ENCODE measurements around the gene ITCH.

ITCH gene

GRCh38 chr20:34402461-34402860, 39.4 kb downstream of the ITCH start:
- Histone ChIP-seq H2AFZ (ENCODE audit: insufficient read depth, low read length, poor library complexity) (no peak overlapping the region), H3K23ac (ENCODE audit: low read length) (no peak overlapping the region), H4K8ac (ENCODE audit: low read depth, low read length) (no peak overlapping the region), H3K79me2 (ENCODE audit: control insufficient read depth, insufficient read depth, low read length, poor library complexity) (no peaks in the 10 kb centered on the region), H3K4me2 (ENCODE audit: low read length) (no peak overlapping the region), H4K12ac (ENCODE audit: low read depth, low read length) (no peak overlapping the region), H2BK5ac (ENCODE audit: low read depth, low read length, poor library complexity) (no peak overlapping the region), H3K18ac (ENCODE audit: low read length) (no peak overlapping the region), H3K79me1 (ENCODE audit: low read length) (no peaks in the 10 kb centered on the region), H3K9me3 (ENCODE audit: insufficient read depth, low read depth, low read length) (no peaks in the 10 kb centered on the region), H3K27me3 (ENCODE audit: insufficient read depth, low read length) (no peaks in the 10 kb centered on the region), H3K4me1 (ENCODE audit: control insufficient read depth in 1 of 2, insufficient read depth in 2 of 2, low read length in 2 of 2) (peaks cover 0 to 8% of the 10 kb centered on the region in 2 experiments), H3K4ac (ENCODE audit: low read depth, low read length) (no peak overlapping the region), H3K27ac (ENCODE audit: low read depth, low read length) (no peak overlapping the region), H2BK120ac (ENCODE audit: insufficient read depth, low read length, poor library complexity) (no peak overlapping the region), H3K36me3 (ENCODE audit: control insufficient read depth in 1 of 2, insufficient read depth in 2 of 2, low read length in 2 of 2) (peaks cover 7 to 10% of the 10 kb centered on the region in 2 experiments), H3K4me3 (ENCODE audit: low read depth, low read length) (no peak overlapping the region), H2BK12ac (ENCODE audit: low read length) (no peak overlapping the region), H2AK5ac (ENCODE audit: low read length) (no peak overlapping the region), H3K9ac (ENCODE audit: low read length) (no peak overlapping the region), H4K91ac (ENCODE audit: low read depth, low read length) (no peak overlapping the region), H3K14ac (ENCODE audit: low read length) (no peak overlapping the region)
- DNase-seq: peak in 1 of 2 donors; percentile 51
- WGBS (ENCODE audit: extremely low coverage, insufficient coverage, insufficient read length): no CpG with 5 or more reads among the region's 1 CpG

- WGBS (ENCODE audit: extremely low coverage, insufficient coverage, insufficient read length): no CpG with 5 or more reads among the region's 4 CpGs
- H3K4me2 ChIP-seq (ENCODE audit: low read length): no peak overlapping the region
- H4K91ac ChIP-seq (ENCODE audit: low read depth, low read length): no peak overlapping the region
- H3K18ac ChIP-seq (ENCODE audit: low read length): no peak overlapping the region
- no peak overlapping the region for H3K14ac ChIP-seq (ENCODE audit: low read length)
- DNase-seq: peak in 1 of 2 donors; percentile 29
- H3K9ac ChIP-seq (ENCODE audit: low read length): no peak overlapping the region
- H3K27me3 ChIP-seq (ENCODE audit: insufficient read depth, low read length): no peaks in the 10 kb centered on the region
- no peak overlapping the region for H2AK5ac ChIP-seq (ENCODE audit: low read length)
- H3K27ac ChIP-seq (ENCODE audit: low read depth, low read length): no peak overlapping the region
- no peak overlapping the region for H3K23ac ChIP-seq (ENCODE audit: low read length)
- no peak overlapping the region for H4K12ac ChIP-seq (ENCODE audit: low read depth, low read length)
- H3K36me3 ChIP-seq (ENCODE audit: control insufficient read depth in 1 of 2, insufficient read depth in 2 of 2, low read length in 2 of 2): peaks cover 6 to 8% of the 10 kb centered on the region in 2 experiments
- H2AFZ ChIP-seq (ENCODE audit: insufficient read depth, low read length, poor library complexity): no peak overlapping the region
- no peaks in the 10 kb centered on the region for H3K9me3 ChIP-seq (ENCODE audit: insufficient read depth, low read depth, low read length)
- H2BK12ac ChIP-seq (ENCODE audit: low read length): no peak overlapping the region
- no peak overlapping the region for H2BK5ac ChIP-seq (ENCODE audit: low read depth, low read length, poor library complexity)
- H3K4me1 ChIP-seq (ENCODE audit: control insufficient read depth in 1 of 2, insufficient read depth in 2 of 2, low read length in 2 of 2): peaks cover 0 to 8% of the 10 kb centered on the region in 2 experiments
- H3K79me1 ChIP-seq (ENCODE audit: low read length): no peaks in the 10 kb centered on the region
- H3K79me2 ChIP-seq (ENCODE audit: control insufficient read depth, insufficient read depth, low read length, poor library complexity): no peaks in the 10 kb centered on the region
- H2BK120ac ChIP-seq (ENCODE audit: insufficient read depth, low read length, poor library complexity): no peak overlapping the region
- no peak overlapping the region for H3K4me3 ChIP-seq (ENCODE audit: low read depth, low read length)
- H3K4ac ChIP-seq (ENCODE audit: low read depth, low read length): no peak overlapping the region
- no peak overlapping the region for H4K8ac ChIP-seq (ENCODE audit: low read depth, low read length)
Measured at GRCh38 chr20:34403063-34403827, 40.2 kb downstream of the ITCH start.

- Histone ChIP-seq H3K4me1 (ENCODE audit: control insufficient read depth in 1 of 2, insufficient read depth in 2 of 2, low read length in 2 of 2) (peaks cover 0 to 8% of the 10 kb centered on the region in 2 experiments), H2BK120ac (ENCODE audit: insufficient read depth, low read length, poor library complexity) (no peak overlapping the region), H3K14ac (ENCODE audit: low read length) (no peak overlapping the region), H3K4ac (ENCODE audit: low read depth, low read length) (no peak overlapping the region), H4K12ac (ENCODE audit: low read depth, low read length) (no peak overlapping the region), H3K27ac (ENCODE audit: low read depth, low read length) (no peak overlapping the region), H3K79me1 (ENCODE audit: low read length) (no peaks in the 10 kb centered on the region), H4K91ac (ENCODE audit: low read depth, low read length) (no peak overlapping the region), H2BK5ac (ENCODE audit: low read depth, low read length, poor library complexity) (no peak overlapping the region), H4K8ac (ENCODE audit: low read depth, low read length) (no peak overlapping the region), H3K9ac (ENCODE audit: low read length) (no peak overlapping the region), H3K23ac (ENCODE audit: low read length) (no peak overlapping the region), H3K27me3 (ENCODE audit: insufficient read depth, low read length) (no peaks in the 10 kb centered on the region), H2AK5ac (ENCODE audit: low read length) (no peak overlapping the region), H3K9me3 (ENCODE audit: insufficient read depth, low read depth, low read length) (no peaks in the 10 kb centered on the region), H3K79me2 (ENCODE audit: control insufficient read depth, insufficient read depth, low read length, poor library complexity) (no peaks in the 10 kb centered on the region), H3K4me2 (ENCODE audit: low read length) (no peak overlapping the region), H2BK12ac (ENCODE audit: low read length) (no peak overlapping the region), H2AFZ (ENCODE audit: insufficient read depth, low read length, poor library complexity) (no peak overlapping the region), H3K36me3 (ENCODE audit: control insufficient read depth in 1 of 2, insufficient read depth in 2 of 2, low read length in 2 of 2) (peaks cover 3 to 8% of the 10 kb centered on the region in 2 experiments), H3K4me3 (ENCODE audit: low read depth, low read length) (no peak overlapping the region), H3K18ac (ENCODE audit: low read length) (no peak overlapping the region)
- no CpG with 5 or more reads among the region's 1 CpG for WGBS (ENCODE audit: extremely low coverage, insufficient coverage, insufficient read length)
- no peak for DNase-seq
Measured at GRCh38 chr20:34403908-34404307, 40.8 kb downstream of the ITCH start.

GRCh38 chr20:34404803-34405202, 41.7 kb downstream of the ITCH start:
- H4K91ac ChIP-seq (ENCODE audit: low read depth, low read length): no peak overlapping the region
- H3K36me3 ChIP-seq (ENCODE audit: control insufficient read depth in 1 of 2, insufficient read depth in 2 of 2, low read length in 2 of 2): peaks cover 7 to 13% of the 10 kb centered on the region in 2 experiments
- H2BK120ac ChIP-seq (ENCODE audit: insufficient read depth, low read length, poor library complexity): no peak overlapping the region
- H3K27me3 ChIP-seq (ENCODE audit: insufficient read depth, low read length): no peaks in the 10 kb centered on the region
- peak overlapping the region; percentile 52 for H3K4ac ChIP-seq (ENCODE audit: low read depth, low read length)
- H3K23ac ChIP-seq (ENCODE audit: low read length): no peak overlapping the region
- no peak overlapping the region for H3K18ac ChIP-seq (ENCODE audit: low read length)
- no peak for DNase-seq
- no peaks in the 10 kb centered on the region for H3K79me2 ChIP-seq (ENCODE audit: control insufficient read depth, insufficient read depth, low read length, poor library complexity)
- no peak overlapping the region for H4K8ac ChIP-seq (ENCODE audit: low read depth, low read length)
- WGBS (ENCODE audit: extremely low coverage, insufficient coverage, insufficient read length): no CpG with 5 or more reads among the region's 1 CpG
- no peak overlapping the region for H2AFZ ChIP-seq (ENCODE audit: insufficient read depth, low read length, poor library complexity)
- H3K4me3 ChIP-seq (ENCODE audit: low read depth, low read length): no peak overlapping the region
- H3K79me1 ChIP-seq (ENCODE audit: low read length): no peaks in the 10 kb centered on the region
- no peak overlapping the region for H3K14ac ChIP-seq (ENCODE audit: low read length)
- no peak overlapping the region for H4K12ac ChIP-seq (ENCODE audit: low read depth, low read length)
- no peak overlapping the region for H3K27ac ChIP-seq (ENCODE audit: low read depth, low read length)
- H3K4me2 ChIP-seq (ENCODE audit: low read length): no peak overlapping the region
- no peak overlapping the region for H2BK5ac ChIP-seq (ENCODE audit: low read depth, low read length, poor library complexity)
- H3K4me1 ChIP-seq (ENCODE audit: control insufficient read depth in 1 of 2, insufficient read depth in 2 of 2, low read length in 2 of 2): peaks cover 0 to 8% of the 10 kb centered on the region in 2 experiments
- no peak overlapping the region for H2BK12ac ChIP-seq (ENCODE audit: low read length)
- no peak overlapping the region for H2AK5ac ChIP-seq (ENCODE audit: low read length)
- no peak overlapping the region for H3K9ac ChIP-seq (ENCODE audit: low read length)
- no peaks in the 10 kb centered on the region for H3K9me3 ChIP-seq (ENCODE audit: insufficient read depth, low read depth, low read length)
